ENCODE data around the gene PRLH.

DNA sequence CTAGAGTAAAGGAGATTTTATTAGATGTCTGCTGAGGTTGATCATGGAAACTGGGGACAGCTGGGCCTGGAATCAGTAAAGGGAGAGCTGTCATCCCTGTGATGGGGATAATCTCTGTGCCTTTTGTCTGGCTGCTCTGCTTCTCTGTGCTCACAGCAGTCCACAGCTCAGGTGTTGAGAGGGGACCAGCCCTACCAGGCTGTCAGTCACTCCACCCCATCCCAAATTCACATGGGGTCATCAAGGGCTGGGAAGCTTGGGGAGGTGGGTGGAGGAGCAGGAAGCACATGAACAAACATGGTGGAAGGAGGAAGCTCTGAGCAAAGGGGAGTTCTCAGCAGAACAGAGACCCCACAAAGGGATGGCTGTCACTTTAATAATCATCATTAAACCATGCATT is 47.3 kb downstream of the PRLH start:
- TF ChIP-seq, protein P1, sequence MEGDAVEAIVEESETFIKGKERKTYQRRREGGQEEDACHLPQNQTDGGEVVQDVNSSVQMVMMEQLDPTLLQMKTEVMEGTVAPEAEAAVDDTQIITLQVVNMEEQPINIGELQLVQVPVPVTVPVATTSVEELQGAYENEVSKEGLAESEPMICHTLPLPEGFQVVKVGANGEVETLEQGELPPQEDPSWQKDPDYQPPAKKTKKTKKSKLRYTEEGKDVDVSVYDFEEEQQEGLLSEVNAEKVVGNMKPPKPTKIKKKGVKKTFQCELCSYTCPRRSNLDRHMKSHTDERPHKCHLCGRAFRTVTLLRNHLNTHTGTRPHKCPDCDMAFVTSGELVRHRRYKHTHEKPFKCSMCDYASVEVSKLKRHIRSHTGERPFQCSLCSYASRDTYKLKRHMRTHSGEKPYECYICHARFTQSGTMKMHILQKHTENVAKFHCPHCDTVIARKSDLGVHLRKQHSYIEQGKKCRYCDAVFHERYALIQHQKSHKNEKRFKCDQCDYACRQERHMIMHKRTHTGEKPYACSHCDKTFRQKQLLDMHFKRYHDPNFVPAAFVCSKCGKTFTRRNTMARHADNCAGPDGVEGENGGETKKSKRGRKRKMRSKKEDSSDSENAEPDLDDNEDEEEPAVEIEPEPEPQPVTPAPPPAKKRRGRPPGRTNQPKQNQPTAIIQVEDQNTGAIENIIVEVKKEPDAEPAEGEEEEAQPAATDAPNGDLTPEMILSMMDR (conservative IDR thresholded peaks at IDR 0.05; ENCODE audit: low read depth, low read length): no peak
- no peak for TF ChIP-seq EZH2 (IDR thresholded peaks at IDR 0.05; ENCODE audit: borderline replicate concordance, low read depth, low read length, poor library complexity, severe bottlenecking)
